Esophagus muscularis mucosa (tissue), 4 donors: Measurements from ENCODE around the gene MLLT3. TPM values are rescaled to one million over a fixed set of nuclear protein-coding genes. Genes with fewer than 3 reads are reported as not detected.

Source experiments
- DNase-seq: peaks from one replicate; pipeline ENCODE4 v3.0.0-alpha.2; 2017; ENCODE audit errors: extremely low spot score
- H3K27ac ChIP-seq, 4 donors: fragments of 200-600 bp; sonication (generic); replicated peaks in 1 of 4; 1 replicate in 3 of 4; 2 replicates in 1 of 4; pipeline ENCODE4 v1.5.1; 2016 to 2019; ENCODE audit warnings: mild to moderate bottlenecking in 1 of 4
- H3K27me3 ChIP-seq, 4 donors: fragments of 200-600 bp; sonication (generic); one replicate each; pipeline versions ENCODE4 v1.5.1 to v1.6.0; 2016 to 2019
- H3K36me3 ChIP-seq, 4 donors: fragments of 200-600 bp; sonication (generic); one replicate each; pipeline ENCODE4 v1.5.1; 2016 to 2019
- H3K4me1 ChIP-seq, 4 donors: fragments of 200-600 bp; sonication (generic); one replicate each; pipeline ENCODE4 v1.5.1; 2016 to 2019
- H3K4me3 ChIP-seq, 4 donors: fragments of 200-600 bp; sonication (generic); 1 replicate in 2 of 4; 2 replicates in 2 of 4; pipeline ENCODE4 v1.5.1; 2016 to 2019; ENCODE audit warnings: mild to moderate bottlenecking in 4 of 4, moderate library complexity in 1 of 4
- H3K9me3 ChIP-seq, 4 donors: fragments of 200-600 bp; sonication (generic); 1 replicate in 3 of 4; 2 replicates in 1 of 4; pipeline ENCODE4 v1.5.1; 2016 to 2019
- CTCF ChIP-seq, 3 experiments: fragments of 200-600 bp in 2 of 3; fragments of 450-650 bp in 1 of 3; sonication (generic) in 2 of 3; IDR thresholded peaks; one replicate each; pipeline ENCODE4 v1.5.1; 2017 to 2019; ENCODE audit warnings: antibody characterized with exemption in 3 of 3, mild to moderate bottlenecking in 2 of 3, moderate library complexity in 1 of 3
- EP300 ChIP-seq: sonication (generic); formaldehyde crosslinking; IDR thresholded peaks from one replicate; pipeline ENCODE4 v1.6.1; 2017; ENCODE audit warnings: antibody characterized with exemption
- POLR2A ChIP-seq: fragments of 450-650 bp; IDR thresholded peaks from one replicate; pipeline ENCODE4 v1.6.1; 2017; ENCODE audit warnings: antibody characterized with exemption, moderate library complexity, mild to moderate bottlenecking, low read depth
- POLR2AphosphoS5 ChIP-seq, 2 donors: sonication (generic); formaldehyde crosslinking; IDR thresholded peaks; one replicate each; pipeline ENCODE4 v1.6.1; 2017; ENCODE audit warnings: antibody characterized with exemption in 2 of 2
- WGBS: methylation state at CpG from one replicate; pipeline ENCODE4 v1.1.5; 2018; 5-methylcytosine and 5-hydroxymethylcytosine counted together
- intact Hi-C: fragments of 100-400 bp; cut with DNase I; formaldehyde crosslinking; loops from one replicate; pipeline ENCODE4 v1.15.1; 2023
- total RNA-seq, 4 donors: library from RNA; depleted of rRNA; stranded (reverse); fragments of >200 nt; gene quantifications; one replicate each; pipeline versions ENCODE4 v1.1.0 to v1.2.1, GENCODE V29; 2016

Gene MLLT3
- total RNA-seq, 4 donors from 2014 or later: 14.1 to 30.7 (median 18.0) TPM

DNA sequence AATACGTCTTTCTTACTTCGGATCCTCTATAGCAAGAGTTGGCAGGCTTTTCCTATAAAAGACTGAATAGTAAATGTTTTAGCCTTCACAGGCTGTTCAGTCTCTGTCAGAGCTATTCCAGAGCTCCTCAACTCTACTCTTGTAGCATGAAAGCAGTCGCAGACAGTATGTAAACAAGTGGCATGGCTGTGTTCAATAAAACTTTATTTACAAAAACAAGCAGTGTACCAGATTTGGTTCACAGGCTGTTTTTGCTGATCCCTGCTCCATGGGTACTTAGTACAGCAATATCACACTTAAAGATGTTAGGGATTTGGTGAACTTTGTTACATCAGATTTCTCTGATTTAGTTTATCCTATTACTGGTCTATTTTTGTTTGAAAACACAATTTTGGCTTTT lies 235.2 kb downstream of the MLLT3 start:
- H3K36me3 ChIP-seq: no peaks in the 10 kb centered on the region
- no peak overlapping the region for H3K4me3 ChIP-seq
- no peak overlapping the region for H3K27ac ChIP-seq
- H3K4me1 ChIP-seq: peaks cover 0 to 13% (median 5%) of the 10 kb centered on the region in 4 donors
- no peak for TF ChIP-seq POLR2A
- TF ChIP-seq POLR2AphosphoS5 (IDR thresholded peaks at IDR 0.05): no peak
- no peak for TF ChIP-seq EP300
- TF ChIP-seq CTCF (IDR thresholded peaks at IDR 0.05): no peak
- H3K27me3 ChIP-seq: no peaks in the 10 kb centered on the region
- DNase-seq: no peak
- intact Hi-C loops: no loop called here
- WGBS: 90% methylated on average over 3 of the region's 3 CpGs
- no peaks in the 10 kb centered on the region for H3K9me3 ChIP-seq

GRCh38 chr9:20384642-20385041 lies 237.7 kb downstream of the MLLT3 start:
- intact Hi-C loops: no loop called here
- TF ChIP-seq POLR2A: no peak
- no peak for TF ChIP-seq EP300
- TF ChIP-seq CTCF (IDR thresholded peaks at IDR 0.05): no peak
- TF ChIP-seq POLR2AphosphoS5 (IDR thresholded peaks at IDR 0.05): no peak
- WGBS: 92% methylated on average over 2 of the region's 2 CpGs

GRCh38 chr9:20382460-20383071 lies 239.7 kb downstream of the MLLT3 start:
- no peak overlapping the region for H3K27ac ChIP-seq
- intact Hi-C loops: no loop called here
- no peaks in the 10 kb centered on the region for H3K36me3 ChIP-seq
- no peaks in the 10 kb centered on the region for H3K9me3 ChIP-seq
- H3K4me1 ChIP-seq: peaks cover 0 to 13% (median 5%) of the 10 kb centered on the region in 4 donors
- H3K27me3 ChIP-seq: no peaks in the 10 kb centered on the region
- DNase-seq: no peak
- 42% methylated on average over 2 of the region's 2 CpGs for WGBS
- no peak overlapping the region for H3K4me3 ChIP-seq
- TF ChIP-seq POLR2AphosphoS5 (IDR thresholded peaks at IDR 0.05): no peak
- TF ChIP-seq EP300: no peak
- TF ChIP-seq POLR2A: no peak
- no peak for TF ChIP-seq CTCF (IDR thresholded peaks at IDR 0.05)

More at GRCh38 chr9:20384642-20385041, 237.7 kb downstream of the MLLT3 start:
- DNase-seq: no peak
- no peak overlapping the region for H3K27ac ChIP-seq
- peaks cover 0 to 13% (median 5%) of the 10 kb centered on the region in 4 donors for H3K4me1 ChIP-seq
- H3K36me3 ChIP-seq: no peaks in the 10 kb centered on the region
- no peaks in the 10 kb centered on the region for H3K27me3 ChIP-seq
- no peak overlapping the region for H3K4me3 ChIP-seq
- no peaks in the 10 kb centered on the region for H3K9me3 ChIP-seq

DNA sequence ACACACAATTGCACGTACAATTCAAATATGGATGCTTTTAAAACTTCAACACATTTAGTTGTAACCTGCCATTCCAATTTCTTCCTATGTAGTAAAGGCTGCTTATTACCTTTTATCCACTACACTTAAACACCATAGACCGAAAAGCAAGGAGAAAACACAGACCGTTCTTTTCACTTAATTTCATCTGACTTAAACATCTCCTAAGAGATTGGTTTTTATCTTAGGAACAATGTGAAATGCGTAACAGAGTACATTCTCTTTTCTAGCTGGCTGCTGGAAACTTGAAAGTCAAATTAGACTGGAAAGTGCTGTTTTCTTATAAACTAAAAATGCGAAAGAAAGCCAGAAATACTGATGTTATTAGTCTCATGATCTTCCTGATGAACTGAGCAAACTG lies 241.8 kb downstream of the MLLT3 start:
- Histone ChIP-seq H3K4me3 (no peak overlapping the region), H3K36me3 (no peaks in the 10 kb centered on the region), H3K27ac (no peak overlapping the region), H3K27me3 (no peaks in the 10 kb centered on the region), H3K4me1 (peaks cover 0 to 13% (median 7%) of the 10 kb centered on the region in 4 donors), H3K9me3 (no peaks in the 10 kb centered on the region)
- intact Hi-C loops: no loop called here
- no peak for DNase-seq
- no peak for TF ChIP-seq CTCF (IDR thresholded peaks at IDR 0.05)
- no peak for TF ChIP-seq POLR2AphosphoS5 (IDR thresholded peaks at IDR 0.05)
- TF ChIP-seq EP300: no peak
- TF ChIP-seq POLR2A: no peak
- WGBS: 75% methylated on average over 5 of the region's 5 CpGs

- Histone ChIP-seq H3K27me3 (no peaks in the 10 kb centered on the region), H3K4me1 (peaks cover 0 to 13% (median 7%) of the 10 kb centered on the region in 4 donors), H3K27ac (no peak overlapping the region), H3K36me3 (no peaks in the 10 kb centered on the region), H3K9me3 (no peaks in the 10 kb centered on the region), H3K4me3 (no peak overlapping the region)
- DNase-seq: no peak
- WGBS: 86% methylated on average over 2 of the region's 2 CpGs
- TF ChIP-seq EP300: no peak
- no peak for TF ChIP-seq POLR2AphosphoS5 (IDR thresholded peaks at IDR 0.05)
- TF ChIP-seq CTCF (IDR thresholded peaks at IDR 0.05): no peak
- no peak for TF ChIP-seq POLR2A
- intact Hi-C loops: no loop called here
Measured at GRCh38 chr9:20379804-20380225, 242.5 kb downstream of the MLLT3 start.
